GM19455 (cell line): ENCODE measurements around the gene PEPD.

Experiments
- ATAC-seq: cut with Tn5 transposase; IDR thresholded peaks from one replicate; pipeline ENCODE4 v1.9.1; 2021; ENCODE audit not compliant: unreplicated experiment

PEPD gene

DNA sequence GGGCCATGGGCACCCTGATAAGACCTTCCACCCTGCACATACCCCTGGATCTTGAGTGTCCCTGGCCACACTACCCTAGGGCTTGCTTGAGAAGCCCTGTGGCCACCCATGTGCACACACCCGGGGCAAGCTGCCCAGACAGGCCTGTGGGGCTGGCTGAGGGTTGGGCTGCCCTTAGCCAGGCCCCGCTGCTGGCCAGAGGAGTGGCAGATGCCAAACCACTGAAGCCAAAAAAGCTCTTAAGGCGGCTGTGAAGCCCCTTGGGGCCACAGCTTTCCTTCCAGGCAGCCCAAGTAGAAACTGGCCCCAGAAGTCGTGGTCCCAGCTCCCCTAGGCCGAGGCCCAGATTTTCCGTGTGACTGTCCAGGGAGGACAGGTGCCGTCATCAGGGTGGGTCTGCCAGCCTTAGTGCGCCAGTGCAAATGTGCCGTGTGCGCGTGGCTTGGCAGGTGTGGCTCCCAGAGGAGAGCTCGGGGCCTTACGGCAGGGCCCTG, 133.3 kb downstream of the PEPD start:
- no peak for ATAC-seq

DNA sequence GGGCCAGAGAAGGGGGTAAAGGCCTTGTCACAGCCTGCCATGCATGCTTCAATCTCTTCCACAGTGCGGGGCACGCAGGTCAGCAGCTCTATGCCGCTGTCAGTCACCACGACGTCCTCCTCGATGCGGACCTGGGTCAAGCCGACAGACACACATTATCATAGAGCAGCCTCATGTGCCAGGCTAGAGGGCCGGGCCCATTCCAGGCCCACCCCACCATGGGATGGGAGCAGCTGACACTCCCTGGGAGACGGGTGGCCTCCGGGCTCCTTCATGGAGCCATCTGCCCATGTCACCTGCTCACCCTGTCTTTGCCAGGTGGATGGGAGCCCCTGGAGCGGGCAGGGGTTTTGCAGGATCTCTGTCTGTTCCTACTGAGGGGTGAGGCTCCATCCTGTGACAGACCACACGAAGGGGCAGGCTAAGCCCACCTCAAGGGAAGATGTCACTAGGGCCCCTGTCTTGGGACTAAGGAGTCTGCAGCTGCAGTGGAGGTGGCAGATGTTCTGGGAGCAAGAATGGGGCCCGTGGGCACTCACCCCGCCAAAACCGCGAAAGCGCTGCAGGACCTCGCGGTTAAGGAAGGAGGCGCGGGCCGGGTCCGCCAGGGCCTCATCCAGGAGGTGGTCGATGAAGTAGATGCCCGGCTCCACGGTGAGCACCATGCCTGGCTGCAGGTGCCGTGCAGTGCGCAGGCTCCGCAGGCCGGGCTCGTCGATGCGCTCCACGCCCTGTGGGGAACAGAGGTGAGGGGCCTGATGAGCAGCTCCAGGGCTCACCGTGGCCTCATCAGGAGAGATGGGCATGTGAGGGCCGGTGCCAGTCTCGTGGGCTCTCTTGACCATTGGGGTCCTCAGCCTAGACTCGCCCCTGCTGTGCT, 134.0 kb downstream of the PEPD start:
- ATAC-seq: no peak

DNA sequence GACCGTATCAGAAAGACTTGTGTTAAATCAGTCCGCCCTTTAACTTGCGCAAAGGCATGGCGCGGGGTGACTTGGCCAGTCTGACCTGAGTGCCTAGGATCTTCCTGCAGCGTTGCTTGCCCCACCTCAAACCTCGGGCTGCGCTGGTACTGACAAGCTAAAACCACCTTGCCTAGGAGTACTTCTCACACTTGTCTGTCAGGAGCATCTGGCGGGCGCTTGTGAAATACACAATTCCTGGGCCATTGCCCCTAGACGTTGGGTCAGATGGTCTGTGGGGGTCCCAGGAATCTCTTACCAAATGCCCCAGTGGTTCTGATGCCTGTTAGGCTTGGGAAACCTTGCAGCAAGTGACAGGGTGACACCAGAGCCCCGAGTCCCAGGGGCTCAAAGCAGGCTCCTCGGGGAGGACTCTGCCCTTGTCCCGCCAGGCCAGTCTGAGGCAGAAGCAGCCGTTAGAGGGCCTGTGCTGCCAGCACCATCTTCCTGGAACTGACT, 135.2 kb downstream of the PEPD start:
- ATAC-seq: no peak

DNA sequence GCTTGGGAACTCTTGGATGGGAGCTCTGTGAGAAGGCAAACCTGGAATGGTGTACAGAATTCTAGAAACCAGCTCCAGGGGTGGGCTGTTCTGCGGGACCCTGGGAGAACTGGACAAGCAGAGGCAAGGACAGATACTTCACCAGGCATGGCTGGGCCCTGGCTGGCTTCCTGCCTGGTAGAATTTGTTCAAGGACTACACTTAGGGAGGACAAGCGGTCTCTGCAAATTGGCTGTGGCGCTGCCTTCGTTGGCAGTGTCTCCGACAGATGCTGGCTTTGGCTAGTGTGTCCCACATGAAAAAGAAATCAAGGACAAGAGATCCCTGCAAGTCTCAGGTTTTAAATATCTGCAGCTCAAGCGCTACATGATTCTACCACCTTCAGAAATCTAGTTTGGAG, 135.6 kb downstream of the PEPD start:
- no peak for ATAC-seq

DNA sequence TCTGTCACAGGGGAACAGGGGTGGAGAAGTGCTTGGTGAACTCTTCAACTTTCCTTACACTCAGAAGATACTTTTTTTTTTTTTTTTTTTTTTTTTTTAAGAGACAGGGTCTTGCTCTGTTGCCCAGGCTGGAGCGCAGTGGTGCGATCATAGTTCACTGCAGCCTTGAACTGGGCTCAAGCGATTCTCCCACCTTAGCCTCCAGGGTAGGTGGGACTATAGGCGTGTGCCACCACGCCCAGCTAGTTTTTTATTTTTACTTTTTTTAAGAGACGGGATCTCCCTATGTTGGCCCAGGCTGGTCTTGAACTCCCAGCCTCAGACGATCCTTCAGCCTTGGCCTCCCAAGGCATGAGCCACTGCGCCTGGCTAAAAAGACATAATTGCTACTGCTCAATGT, 136.6 kb downstream of the PEPD start:
- no peak for ATAC-seq

DNA sequence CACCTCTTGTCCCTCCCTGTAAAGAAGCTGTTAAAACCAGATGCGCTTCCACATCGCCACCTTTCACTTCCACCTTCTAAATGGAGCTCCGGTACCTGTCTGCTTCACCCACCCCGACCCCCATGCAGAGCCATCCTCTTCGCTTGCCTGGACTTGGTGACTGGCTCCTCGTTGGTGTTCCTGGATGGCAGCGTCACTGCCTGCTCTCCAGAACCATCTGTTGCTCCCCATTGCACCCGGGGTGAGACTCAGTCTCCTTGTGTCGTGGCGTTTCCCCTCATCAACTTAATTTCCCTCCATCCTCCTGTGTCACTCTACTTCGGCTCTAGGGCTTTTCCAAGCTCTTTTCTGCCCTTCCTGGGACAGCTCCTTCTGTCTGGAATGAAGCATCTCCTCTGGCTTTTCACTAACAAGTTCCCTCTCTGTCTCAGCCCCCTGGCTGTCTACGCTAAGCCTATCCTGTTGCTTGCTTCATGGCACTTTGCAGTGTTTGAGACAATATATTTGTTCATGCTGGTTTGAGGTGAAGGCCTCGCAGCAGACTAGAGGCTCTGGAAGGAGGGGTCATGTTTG, 137.8 kb downstream of the PEPD start:
- no peak for ATAC-seq

DNA sequence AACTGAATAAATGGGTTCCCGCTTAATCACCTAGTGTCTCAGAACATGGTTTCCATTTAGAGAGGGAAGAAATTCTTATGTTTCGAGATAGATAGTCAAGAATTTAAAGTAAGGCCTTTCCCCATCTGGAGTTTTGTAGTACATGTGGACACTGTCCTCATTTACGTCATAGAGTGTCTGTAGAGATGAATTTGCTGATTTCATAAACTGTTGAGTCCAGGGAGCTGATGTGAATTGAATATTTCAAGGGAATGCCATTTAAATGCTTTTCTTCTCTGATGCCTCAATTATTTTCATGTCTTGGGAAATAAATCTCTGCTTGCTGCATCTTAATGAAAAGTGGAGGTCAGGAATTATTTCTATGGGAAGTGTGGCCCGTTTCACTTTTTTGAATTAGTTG, 138.6 kb downstream of the PEPD start:
- no peak for ATAC-seq

DNA sequence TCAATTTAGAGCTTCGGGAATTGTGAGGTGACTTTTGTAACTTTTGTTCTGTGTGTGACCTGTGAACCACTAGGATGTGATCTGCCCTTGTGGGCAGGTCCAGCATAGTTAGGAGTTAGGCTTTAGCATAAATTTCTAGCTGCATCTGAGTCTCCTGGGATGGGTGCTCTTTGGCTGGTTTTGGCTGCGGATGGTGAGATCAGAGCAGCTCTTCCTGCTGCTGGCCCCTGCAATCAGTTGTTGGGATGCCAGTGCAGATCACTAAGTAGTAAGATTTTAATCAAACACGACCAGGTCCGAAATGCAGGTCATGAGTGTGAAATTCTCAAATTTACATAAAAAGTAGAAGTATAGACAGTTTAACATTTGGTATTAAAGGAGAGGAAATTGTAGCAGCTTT, 139.6 kb downstream of the PEPD start:
- ATAC-seq: no peak

DNA sequence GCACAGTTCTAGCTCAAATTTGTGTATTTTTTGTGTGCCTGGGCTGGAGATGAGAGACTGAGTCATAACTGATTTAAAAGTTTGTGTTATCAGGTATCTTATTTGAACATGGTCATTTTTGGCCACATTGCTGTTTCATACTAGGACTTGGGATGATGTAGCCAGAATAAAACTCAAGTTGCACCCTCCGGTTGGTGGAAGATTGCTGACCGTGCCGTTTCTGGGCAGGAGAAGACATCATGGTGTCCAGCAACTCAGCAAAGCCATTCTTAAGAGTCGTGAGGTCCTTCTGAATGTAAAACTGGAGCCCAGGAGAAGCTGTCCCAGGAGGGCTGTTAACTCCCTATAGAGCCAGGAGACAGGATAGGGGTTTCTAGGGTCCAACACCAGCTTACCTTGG, 140.5 kb downstream of the PEPD start:
- ATAC-seq: no peak

DNA sequence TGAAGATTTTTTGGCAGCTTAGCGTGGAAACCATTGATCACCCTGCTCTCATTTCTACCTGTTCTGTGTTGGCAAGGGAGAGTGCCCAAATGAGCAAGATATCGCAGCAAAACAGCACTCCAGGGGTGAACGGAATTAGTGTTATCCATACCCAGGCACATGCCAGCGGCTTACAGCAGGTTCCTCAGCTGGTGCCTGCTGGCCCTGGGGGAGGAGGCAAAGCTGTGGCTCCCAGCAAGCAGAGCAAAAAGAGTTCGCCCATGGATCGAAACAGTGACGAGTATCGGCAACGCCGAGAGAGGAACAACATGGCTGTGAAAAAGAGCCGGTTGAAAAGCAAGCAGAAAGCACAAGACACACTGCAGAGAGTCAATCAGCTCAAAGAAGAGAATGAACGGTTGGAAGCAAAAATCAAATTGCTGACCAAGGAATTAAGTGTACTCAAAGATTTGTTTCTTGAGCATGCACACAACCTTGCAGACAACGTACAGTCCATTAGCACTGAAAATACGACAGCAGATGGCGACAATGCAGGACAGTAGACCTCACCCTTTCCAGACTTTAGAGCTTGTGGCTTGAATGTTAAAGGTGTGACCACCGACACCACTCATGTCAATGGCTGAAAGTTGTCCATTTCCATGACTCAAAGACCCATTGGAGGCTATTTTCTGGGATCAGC, 142.3 kb downstream of the PEPD start:
- ATAC-seq: no peak

DNA sequence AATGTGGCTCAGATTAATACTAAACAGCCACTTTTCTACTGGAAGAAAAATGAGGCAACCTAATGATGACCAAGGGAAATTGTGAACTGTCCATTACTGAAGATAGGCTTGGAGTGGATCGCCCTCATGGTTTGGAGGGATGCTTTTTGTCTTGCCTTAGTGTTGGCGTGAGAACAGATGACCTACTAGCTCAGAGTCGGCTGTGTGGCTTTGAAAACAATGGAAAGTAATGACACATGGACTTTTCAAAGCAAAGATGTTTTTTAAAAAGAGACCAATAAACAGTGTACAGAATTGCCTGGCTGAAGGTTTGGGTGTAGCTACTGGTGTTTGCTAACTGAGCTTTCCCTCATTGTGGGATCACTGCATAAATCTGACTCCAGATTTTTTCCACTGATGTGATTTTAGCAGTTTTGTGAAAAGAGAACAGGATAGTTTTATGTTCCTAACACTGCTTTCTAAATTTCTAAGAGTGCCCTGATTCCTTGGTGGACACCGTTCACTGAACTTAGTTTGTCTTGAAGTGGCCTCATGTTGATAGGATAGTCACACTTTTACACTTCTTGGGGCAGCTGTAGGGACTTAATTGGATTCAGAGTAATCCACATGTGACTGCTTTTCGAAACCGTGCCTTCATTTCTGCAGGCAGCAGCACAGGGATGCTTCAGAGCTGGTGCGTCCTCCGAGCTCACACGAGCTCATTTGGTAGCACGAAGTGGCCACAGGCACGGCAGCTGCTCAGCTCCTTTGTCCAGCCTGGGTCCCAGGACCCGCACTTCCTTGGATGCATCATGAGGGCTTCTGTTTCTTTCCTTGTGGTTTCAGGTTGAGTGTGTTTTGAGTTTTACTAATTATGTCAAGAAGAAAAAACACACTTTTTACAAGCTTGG, 143.8 kb downstream of the PEPD start:
- ATAC-seq: no peak

DNA sequence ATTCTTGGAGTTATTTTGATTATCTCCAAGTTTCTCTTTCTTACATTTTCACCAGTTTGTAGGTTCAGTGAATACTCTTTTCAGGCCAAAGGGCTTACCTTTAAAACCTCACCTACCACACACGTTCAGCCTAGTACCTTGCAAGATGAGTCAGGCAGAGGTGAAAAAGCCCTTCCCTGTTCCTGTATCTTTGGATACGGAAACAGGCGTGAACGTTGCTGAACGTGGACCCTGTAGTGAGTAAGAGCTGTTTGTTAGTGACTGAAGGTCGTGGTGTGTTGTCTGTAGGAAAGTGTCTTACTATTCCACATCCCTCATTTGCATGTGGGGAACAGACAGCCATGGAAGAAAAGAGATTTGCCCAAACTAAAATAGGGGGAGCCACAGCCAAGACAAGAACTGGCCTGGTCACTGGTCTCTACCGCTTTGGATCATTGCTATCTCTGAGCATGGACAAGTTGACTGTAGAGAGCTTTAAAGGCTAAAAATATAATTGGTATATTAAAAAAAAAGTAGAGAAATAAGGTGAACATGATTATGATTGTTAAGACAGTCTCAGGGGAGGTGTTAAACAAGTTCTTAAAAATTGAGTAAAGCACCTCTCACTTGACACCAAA, 144.5 kb downstream of the PEPD start:
- no peak for ATAC-seq

DNA sequence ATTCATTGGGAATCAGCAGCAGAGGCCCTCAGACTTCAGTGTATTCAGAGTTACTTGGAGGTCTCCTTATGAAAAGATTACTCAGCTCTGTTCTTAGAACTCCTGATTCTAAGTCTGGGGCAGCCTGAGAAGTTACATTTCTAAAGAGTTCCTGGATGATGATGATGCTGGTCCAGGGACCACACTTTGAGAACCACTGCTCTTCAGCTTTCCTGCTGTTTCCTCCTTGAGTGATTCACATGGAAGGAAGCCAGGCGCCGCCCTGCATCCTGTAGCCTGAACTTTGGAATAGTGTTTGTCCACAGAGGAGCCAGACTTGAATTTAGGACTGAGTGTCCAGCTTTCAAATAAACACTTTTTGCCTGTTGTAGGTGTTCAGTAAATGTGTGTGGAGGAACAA, 145.2 kb downstream of the PEPD start:
- no peak for ATAC-seq

DNA sequence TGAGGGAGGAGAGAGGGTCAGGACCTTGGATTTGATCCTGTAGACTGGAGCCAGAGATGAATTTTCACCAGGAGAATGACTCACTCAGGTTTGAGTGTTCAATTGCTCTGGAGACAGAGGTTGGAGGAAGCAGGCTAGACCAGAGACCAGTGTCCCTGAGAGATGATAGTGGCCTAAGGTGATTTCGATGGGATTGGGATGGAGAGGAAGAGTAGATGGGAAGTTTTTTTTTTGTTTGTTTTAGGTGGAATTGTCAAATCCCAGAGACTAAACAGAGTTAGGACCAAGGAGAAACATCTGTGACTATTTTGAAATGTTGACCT, 145.8 kb downstream of the PEPD start:
- no peak for ATAC-seq

DNA sequence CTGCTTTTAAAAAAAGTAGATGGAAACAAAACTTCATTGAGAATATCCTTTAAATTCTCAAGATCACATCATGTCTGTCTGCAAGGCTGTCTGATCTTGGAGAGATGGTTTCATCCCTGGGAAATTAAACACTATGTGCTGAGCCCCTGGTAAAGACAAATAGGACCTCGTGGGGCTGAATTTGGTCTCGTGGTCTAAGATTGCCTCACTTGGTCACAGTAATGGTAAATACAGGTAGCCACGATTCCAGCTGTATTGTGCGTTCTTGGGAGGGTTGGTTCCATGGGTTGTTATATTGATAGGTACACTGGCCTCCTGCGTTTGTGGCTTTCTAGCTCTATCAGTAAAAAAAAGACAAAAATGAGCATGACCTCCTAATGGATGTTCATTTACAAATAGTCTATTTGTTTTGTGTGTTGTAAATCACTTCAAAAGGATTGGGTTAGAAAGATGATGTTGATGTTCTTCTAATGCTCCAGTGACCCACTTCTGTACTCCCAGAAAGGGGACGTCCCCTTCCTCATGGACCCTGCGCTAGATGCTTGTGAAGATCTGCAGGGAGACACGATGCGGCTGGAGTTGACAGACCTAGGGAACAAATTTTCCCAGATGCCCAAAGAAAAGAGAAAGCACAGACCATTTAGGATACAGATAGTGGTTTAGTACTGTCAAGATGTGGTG, 146.3 kb downstream of the PEPD start:
- no peak for ATAC-seq

DNA sequence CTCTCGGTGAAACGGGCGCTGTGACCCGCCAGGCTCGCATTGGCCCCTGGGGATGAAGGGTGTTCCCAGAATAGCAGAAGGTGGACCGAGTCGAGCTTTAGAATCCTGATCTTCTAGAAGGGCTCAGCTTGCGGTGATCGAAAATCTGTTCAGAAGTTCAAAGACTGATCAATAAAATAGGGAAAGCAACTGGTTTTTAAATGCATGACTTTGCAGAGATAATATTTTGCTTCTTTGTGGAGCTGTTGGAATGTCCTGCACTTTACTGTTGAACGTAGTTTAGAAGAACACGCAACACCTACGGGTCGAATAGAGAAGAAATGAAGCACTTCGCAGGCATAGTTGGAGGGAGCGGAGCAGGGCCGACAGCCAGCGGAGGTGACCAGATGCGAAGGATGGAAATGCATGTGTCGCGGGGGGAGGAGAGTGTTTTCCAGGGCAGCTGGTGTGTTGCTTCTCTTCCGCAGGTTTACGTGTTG, 147.3 kb downstream of the PEPD start:
- ATAC-seq: no peak

DNA sequence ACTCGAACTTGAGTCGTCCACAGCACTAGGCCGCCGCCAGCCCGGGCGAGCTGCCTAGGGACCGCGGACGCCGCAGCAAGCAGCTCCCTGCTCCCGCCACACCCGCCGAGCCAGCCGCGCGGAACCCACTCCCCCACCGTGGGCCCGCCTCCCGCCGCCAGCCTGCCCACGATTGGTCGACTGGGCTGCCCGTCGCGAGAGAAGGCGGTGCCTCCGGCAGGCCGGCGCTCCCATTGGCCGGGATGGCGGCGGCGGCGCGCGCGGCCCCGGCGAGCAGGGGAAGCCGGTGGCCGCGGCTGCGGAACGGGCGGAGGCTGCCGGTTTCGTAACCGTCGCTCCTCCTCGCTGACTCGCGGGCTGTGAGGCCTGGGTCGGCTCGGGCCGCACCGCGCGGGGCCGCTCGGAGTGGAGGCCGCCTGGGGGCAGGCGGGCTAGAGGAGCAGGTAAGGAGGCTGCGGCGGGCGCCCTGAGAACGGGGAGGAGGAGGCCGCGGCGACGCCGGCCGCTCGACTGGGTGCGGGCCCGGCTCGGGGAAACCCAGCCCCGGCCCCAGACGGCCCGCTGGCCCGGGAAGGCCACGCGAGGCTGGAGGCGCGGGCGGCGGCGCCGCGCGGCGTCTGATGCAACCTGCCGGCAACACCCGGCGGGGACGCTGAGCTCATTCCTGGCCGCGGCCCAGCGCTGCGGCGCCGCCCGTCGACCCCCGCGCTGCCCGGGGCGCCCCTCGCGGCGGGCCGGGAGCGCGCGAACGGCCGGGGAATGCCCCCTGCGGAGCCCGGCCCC, 147.9 kb downstream of the PEPD start, which contains the start of gene CEBPG:
TSS of gene CEBPG (plus strand) at position 257 of the 783 bp plus-strand sequence. CDS start 5,531 bp downstream, outside the sequence.
- ATAC-seq: peak; percentile 84

DNA sequence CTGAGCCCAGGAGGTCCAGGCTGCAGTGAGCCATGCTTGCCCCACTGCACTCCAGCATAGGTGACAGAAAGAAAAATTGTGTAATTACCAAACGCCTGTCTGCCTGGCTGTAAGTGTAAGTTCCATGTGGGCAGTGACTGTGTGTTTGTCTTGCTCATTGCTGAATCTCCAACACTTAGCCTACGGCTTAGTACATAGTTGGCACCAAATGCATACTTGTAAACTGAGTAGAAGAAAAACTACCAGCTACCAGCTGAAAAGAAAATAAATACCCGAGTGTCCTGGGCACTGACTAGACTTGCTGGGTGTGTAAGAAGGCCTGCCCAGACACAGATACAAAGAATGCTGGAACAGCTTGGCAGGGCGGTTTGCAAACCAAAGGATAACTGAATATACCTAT, 150.8 kb downstream of the PEPD start:
- no peak for ATAC-seq
